ENCODE data around the gene KIAA1217. TPM values are rescaled to one million over a fixed set of nuclear protein-coding genes. Genes with fewer than 3 reads are reported as not detected.

The KIAA1217 gene
- total RNA-seq, 4 donors from 2014 or later: 46.9 to 108 (median 61.5) TPM

DNA sequence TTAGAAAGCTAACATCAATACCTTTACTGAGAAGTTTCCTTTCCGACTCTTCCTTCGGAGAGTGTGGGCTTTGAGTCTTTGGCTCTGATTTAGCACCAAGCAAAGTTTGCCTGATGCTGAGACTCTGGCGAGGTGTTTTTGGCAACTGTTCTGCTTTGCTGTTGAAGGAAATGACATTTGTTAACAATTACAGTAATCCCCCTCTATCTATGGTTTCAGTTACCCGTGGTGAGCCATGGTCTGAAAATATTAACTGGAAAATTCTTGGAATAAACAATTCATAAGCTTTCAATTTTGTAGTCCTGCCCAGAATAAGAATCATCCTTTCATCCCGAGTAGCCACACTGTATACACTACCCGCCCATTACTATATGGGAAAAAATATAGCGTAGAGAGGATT is 388.5 kb downstream of the KIAA1217 start:
- H3K36me3 ChIP-seq: peaks cover 0 to 98% (median 11%) of the 10 kb centered on the region in 3 donors
- no peaks in the 10 kb centered on the region for H3K27me3 ChIP-seq
- no peaks in the 10 kb centered on the region for H3K9me3 ChIP-seq
- DNase-seq: no peak
- no peak overlapping the region for H3K4me3 ChIP-seq
- H3K27ac ChIP-seq: no peak overlapping the region
- no peaks in the 10 kb centered on the region for H3K4me1 ChIP-seq
- TF ChIP-seq POLR2A (IDR thresholded peaks at IDR 0.05): no peak
- TF ChIP-seq, protein P1, sequence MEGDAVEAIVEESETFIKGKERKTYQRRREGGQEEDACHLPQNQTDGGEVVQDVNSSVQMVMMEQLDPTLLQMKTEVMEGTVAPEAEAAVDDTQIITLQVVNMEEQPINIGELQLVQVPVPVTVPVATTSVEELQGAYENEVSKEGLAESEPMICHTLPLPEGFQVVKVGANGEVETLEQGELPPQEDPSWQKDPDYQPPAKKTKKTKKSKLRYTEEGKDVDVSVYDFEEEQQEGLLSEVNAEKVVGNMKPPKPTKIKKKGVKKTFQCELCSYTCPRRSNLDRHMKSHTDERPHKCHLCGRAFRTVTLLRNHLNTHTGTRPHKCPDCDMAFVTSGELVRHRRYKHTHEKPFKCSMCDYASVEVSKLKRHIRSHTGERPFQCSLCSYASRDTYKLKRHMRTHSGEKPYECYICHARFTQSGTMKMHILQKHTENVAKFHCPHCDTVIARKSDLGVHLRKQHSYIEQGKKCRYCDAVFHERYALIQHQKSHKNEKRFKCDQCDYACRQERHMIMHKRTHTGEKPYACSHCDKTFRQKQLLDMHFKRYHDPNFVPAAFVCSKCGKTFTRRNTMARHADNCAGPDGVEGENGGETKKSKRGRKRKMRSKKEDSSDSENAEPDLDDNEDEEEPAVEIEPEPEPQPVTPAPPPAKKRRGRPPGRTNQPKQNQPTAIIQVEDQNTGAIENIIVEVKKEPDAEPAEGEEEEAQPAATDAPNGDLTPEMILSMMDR (IDR thresholded peaks at IDR 0.05): no peak

Small RNAs within 50 kb of the gene (small RNA-seq; reads per million reads assigned to genes)
- gene AC063961.1 (0 reads per million in 2 donors), gene MIR603 (0 reads per million in 2 donors)
